ENCODE measurements around the gene CCL3. TPM values are rescaled to one million over a fixed set of nuclear protein-coding genes. Genes with fewer than 3 reads are reported as not detected.

CCL3 gene
- total RNA-seq, 1 experiment from 2014 or later: 1.1 TPM

GRCh38 chr17:36131931-36132330 lies 42.0 kb upstream of the CCL3 start:
- in situ Hi-C loops (cut with HindIII; ENCODE audit: low pct_unique_long_range_greater_than_20kb, low sequenced_read_pairs) (no loop called here), intact Hi-C loops (cut with micrococcal nuclease; ENCODE audit: unreplicated experiment) (no loop called here)
- DNase-seq (ENCODE audit: low read depth, low spot score) (no peak), ATAC-seq (no peak)
- Histone ChIP-seq H3K36me3 (ENCODE audit: control insufficient read depth, insufficient read depth, low read length) (no peaks in the 10 kb centered on the region), H3K4me3 (ENCODE audit: low read depth in 2 of 2, low read length in 2 of 2) (no peak overlapping the region), H3K9me3 (ENCODE audit: control insufficient read depth, insufficient read depth, low read depth, low read length) (no peaks in the 10 kb centered on the region), H3K27ac (ENCODE audit: low read length) (no peak overlapping the region), H3K27me3 (ENCODE audit: control insufficient read depth, insufficient read depth, low read length) (peaks cover 8% of the 10 kb centered on the region), H3K4me1 (ENCODE audit: control insufficient read depth, insufficient read depth, low read length) (no peaks in the 10 kb centered on the region)
- ChIA-PET POLR2A (no interaction called here), CTCF (no interaction called here)
- no TSS peak for BruUV-seq (replicated peaks)
- no peak for TF ChIP-seq CTCF (IDR thresholded peaks at IDR 0.05)
- no peak for TF ChIP-seq SIN3A (IDR thresholded peaks at IDR 0.05; ENCODE audit: borderline replicate concordance, insufficient read depth, low read depth, low read length)
- no peak for TF ChIP-seq TCF7L2 (IDR thresholded peaks at IDR 0.05; ENCODE audit: low read depth, low read length)
- TF ChIP-seq POLR2AphosphoS5 (IDR thresholded peaks at IDR 0.05; ENCODE audit: low read depth, low read length): no peak
- TF ChIP-seq, protein P1, sequence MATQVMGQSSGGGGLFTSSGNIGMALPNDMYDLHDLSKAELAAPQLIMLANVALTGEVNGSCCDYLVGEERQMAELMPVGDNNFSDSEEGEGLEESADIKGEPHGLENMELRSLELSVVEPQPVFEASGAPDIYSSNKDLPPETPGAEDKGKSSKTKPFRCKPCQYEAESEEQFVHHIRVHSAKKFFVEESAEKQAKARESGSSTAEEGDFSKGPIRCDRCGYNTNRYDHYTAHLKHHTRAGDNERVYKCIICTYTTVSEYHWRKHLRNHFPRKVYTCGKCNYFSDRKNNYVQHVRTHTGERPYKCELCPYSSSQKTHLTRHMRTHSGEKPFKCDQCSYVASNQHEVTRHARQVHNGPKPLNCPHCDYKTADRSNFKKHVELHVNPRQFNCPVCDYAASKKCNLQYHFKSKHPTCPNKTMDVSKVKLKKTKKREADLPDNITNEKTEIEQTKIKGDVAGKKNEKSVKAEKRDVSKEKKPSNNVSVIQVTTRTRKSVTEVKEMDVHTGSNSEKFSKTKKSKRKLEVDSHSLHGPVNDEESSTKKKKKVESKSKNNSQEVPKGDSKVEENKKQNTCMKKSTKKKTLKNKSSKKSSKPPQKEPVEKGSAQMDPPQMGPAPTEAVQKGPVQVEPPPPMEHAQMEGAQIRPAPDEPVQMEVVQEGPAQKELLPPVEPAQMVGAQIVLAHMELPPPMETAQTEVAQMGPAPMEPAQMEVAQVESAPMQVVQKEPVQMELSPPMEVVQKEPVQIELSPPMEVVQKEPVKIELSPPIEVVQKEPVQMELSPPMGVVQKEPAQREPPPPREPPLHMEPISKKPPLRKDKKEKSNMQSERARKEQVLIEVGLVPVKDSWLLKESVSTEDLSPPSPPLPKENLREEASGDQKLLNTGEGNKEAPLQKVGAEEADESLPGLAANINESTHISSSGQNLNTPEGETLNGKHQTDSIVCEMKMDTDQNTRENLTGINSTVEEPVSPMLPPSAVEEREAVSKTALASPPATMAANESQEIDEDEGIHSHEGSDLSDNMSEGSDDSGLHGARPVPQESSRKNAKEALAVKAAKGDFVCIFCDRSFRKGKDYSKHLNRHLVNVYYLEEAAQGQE (IDR thresholded peaks at IDR 0.05; ENCODE audit: insufficient read depth in 1 of 2, low read depth in 2 of 2, low read length in 1 of 2): no peak

DNA sequence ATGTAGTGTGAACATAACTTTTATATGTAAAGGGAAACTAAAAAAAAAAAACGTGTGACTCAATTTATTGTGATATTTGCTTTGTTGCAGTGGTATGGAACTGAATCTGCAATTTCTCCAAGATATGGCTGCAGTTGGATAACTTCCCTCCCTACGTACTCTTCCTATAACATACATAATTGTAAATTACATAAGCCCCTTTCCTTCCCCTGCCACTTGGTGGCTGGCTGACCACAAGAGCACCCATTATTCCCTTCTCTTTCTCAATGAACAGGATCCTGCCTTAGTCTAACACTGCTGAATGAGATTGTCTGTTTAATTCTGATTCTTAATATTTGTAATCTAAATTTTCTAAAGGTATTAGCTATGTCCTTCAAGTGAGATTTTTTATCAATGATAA lies 41.5 kb upstream of the CCL3 start:
- no TSS peak for BruUV-seq (replicated peaks)
- no peak overlapping the region for H3K27ac ChIP-seq (ENCODE audit: low read length)
- in situ Hi-C loops (cut with HindIII; ENCODE audit: low pct_unique_long_range_greater_than_20kb, low sequenced_read_pairs) (no loop called here), intact Hi-C loops (cut with micrococcal nuclease; ENCODE audit: unreplicated experiment) (no loop called here)
- peaks cover 8% of the 10 kb centered on the region for H3K27me3 ChIP-seq (ENCODE audit: control insufficient read depth, insufficient read depth, low read length)
- ATAC-seq (no peak), DNase-seq (ENCODE audit: low read depth, low spot score) (no peak)
- H3K36me3 ChIP-seq (ENCODE audit: control insufficient read depth, insufficient read depth, low read length): no peaks in the 10 kb centered on the region
- TF ChIP-seq SIN3A (IDR thresholded peaks at IDR 0.05; ENCODE audit: borderline replicate concordance, insufficient read depth, low read depth, low read length): no peak
- TF ChIP-seq, protein P1 (IDR thresholded peaks at IDR 0.05; ENCODE audit: insufficient read depth in 1 of 2, low read depth in 2 of 2, low read length in 1 of 2): no peak
- TF ChIP-seq POLR2AphosphoS5 (IDR thresholded peaks at IDR 0.05; ENCODE audit: low read depth, low read length): no peak
- TF ChIP-seq CTCF (IDR thresholded peaks at IDR 0.05): no peak
- TF ChIP-seq TCF7L2 (IDR thresholded peaks at IDR 0.05; ENCODE audit: low read depth, low read length): no peak
- POLR2A ChIA-PET: no interaction called here
- H3K4me3 ChIP-seq (ENCODE audit: low read depth in 2 of 2, low read length in 2 of 2): no peak overlapping the region
- CTCF ChIA-PET: no interaction called here
- H3K9me3 ChIP-seq (ENCODE audit: control insufficient read depth, insufficient read depth, low read depth, low read length): no peaks in the 10 kb centered on the region
- H3K4me1 ChIP-seq (ENCODE audit: control insufficient read depth, insufficient read depth, low read length): no peaks in the 10 kb centered on the region

Measured in Panc1 (cell line).